HepG2 (cell line): ENCODE measurements around the gene NT5C2. TPM values are rescaled to one million over a fixed set of nuclear protein-coding genes. Genes with fewer than 3 reads are reported as not detected.

Experiments
- BATF2 ChIP-seq: sonication (generic); formaldehyde crosslinking; IDR thresholded peaks from 2 replicates; pipeline ENCODE4 v1.8.0; 2022; ENCODE audit warnings: mild to moderate bottlenecking, missing genetic modification reagents, moderate library complexity
- FOXC1 ChIP-seq: sonication (generic); formaldehyde crosslinking; IDR thresholded peaks from 2 replicates; pipeline ENCODE4 v1.8.0; 2022; ENCODE audit warnings: mild to moderate bottlenecking, missing genetic modification reagents, borderline replicate concordance
- IRF2 ChIP-seq: IDR thresholded peaks from 2 replicates; pipeline ENCODE4 v1.6.1; 2018; ENCODE audit warnings: missing genetic modification reagents, missing compliant biosample characterization
- KDM6A ChIP-seq: IDR thresholded peaks from 2 replicates; pipeline ENCODE4 v1.6.1; 2016; ENCODE audit warnings: low read depth
- LCORL ChIP-seq, 2 experiments: fragments of 450-650 bp in 1 of 2; sonication (generic) in 1 of 2; formaldehyde crosslinking in 1 of 2; IDR thresholded peaks; 2 replicates each; pipeline versions ENCODE4 v1.5.0 to v1.6.1; 2017 to 2020; ENCODE audit warnings: antibody characterized with exemption in 1 of 2, missing genetic modification reagents in 1 of 2
- MEIS2 ChIP-seq: sonication (generic); formaldehyde crosslinking; IDR thresholded peaks from 2 replicates; pipeline ENCODE4 v1.9.0; 2021; ENCODE audit warnings: mild to moderate bottlenecking, missing genetic modification reagents
- POGK ChIP-seq: sonication (generic); formaldehyde crosslinking; conservative IDR thresholded peaks from 2 replicates; pipeline ENCODE4 v1.8.0; 2022; ENCODE audit warnings: mild to moderate bottlenecking, moderate library complexity, missing genetic modification reagents
- SMC3 ChIP-seq: IDR thresholded peaks from 2 replicates; pipeline ENCODE4 v1.6.1; 2011; ENCODE audit warnings: low read length, improper control_type of control experiment
- ZBTB33 ChIP-seq: sonication (generic); formaldehyde crosslinking; IDR thresholded peaks from 2 replicates; pipeline ENCODE4 v1.4.0; 2020; ENCODE audit warnings: missing genetic modification reagents
- ZHX1 ChIP-seq: sonication (generic); formaldehyde crosslinking; IDR thresholded peaks from 2 replicates; pipeline ENCODE4 v1.8.1; 2022; ENCODE audit warnings: low read depth, mild to moderate bottlenecking, missing genetic modification reagents
- ZNF382 ChIP-seq: sonication (generic); formaldehyde crosslinking; IDR thresholded peaks from 2 replicates; pipeline ENCODE4 v1.5.0; 2020; ENCODE audit warnings: missing genetic modification reagents, mild to moderate bottlenecking, borderline replicate concordance
- ZNF678 ChIP-seq: sonication (generic); formaldehyde crosslinking; IDR thresholded peaks from 2 replicates; pipeline ENCODE4 v1.4.0; 2020; ENCODE audit warnings: mild to moderate bottlenecking, missing genetic modification reagents
- ZSCAN21 ChIP-seq: sonication (generic); formaldehyde crosslinking; IDR thresholded peaks from 2 replicates; pipeline ENCODE4 v1.8.0; 2022; ENCODE audit warnings: mild to moderate bottlenecking, missing genetic modification reagents, moderate library complexity, borderline replicate concordance
- polyA plus RNA-seq, 8 experiments: library from polyadenylated mRNA; depleted of rRNA in 3 of 8; stranded (reverse) in 7 of 8; unstranded in 1 of 8; fragments of >200 nt; fragmentation: Illumina TruSeq in 4 of 8; extraction: Trizol in 4 of 8; gene quantifications; 2 replicates each; pipeline versions ENCODE4 v1.2.1 to v1.2.3, GENCODE V29; 2011 to 2016; ENCODE audit warnings: low read depth in 4 of 8, missing spikeins in 1 of 8, mixed read lengths in 1 of 8; ENCODE audit not compliant: insufficient read depth in 1 of 8
- total RNA-seq, 5 experiments: library from RNA; depleted of rRNA; stranded (reverse); fragments of >200 nt; fragmentation: Illumina TruSeq; extraction: Trizol; gene quantifications; 2 replicates each; pipeline ENCODE4 v1.2.3, GENCODE V29; 2016; ENCODE audit warnings: low read depth in 1 of 5
- TF ChIP-seq, protein P1 (sequence below): sonication (generic); formaldehyde crosslinking; IDR thresholded peaks from 2 replicates; pipeline ENCODE4 v1.4.0; 2020; ENCODE audit warnings: missing genetic modification reagents
- TF ChIP-seq, protein P2 (sequence below), 2 experiments: sonication (generic) in 1 of 2; formaldehyde crosslinking in 1 of 2; IDR thresholded peaks; 2 replicates each; pipeline versions ENCODE4 v1.4.0 to v1.6.1; 2018 to 2020; ENCODE audit warnings: missing genetic modification reagents in 2 of 2, borderline replicate concordance in 1 of 2, low read depth in 1 of 2, mild to moderate bottlenecking in 1 of 2, missing biosample characterization in 1 of 2

The NT5C2 gene
- total and polyA plus RNA-seq, 2 of the 13 experiments (the other 11 are each of a cell fraction or from before 2014, with no cell fraction given), result 40.6 to 55.2 TPM

DNA sequence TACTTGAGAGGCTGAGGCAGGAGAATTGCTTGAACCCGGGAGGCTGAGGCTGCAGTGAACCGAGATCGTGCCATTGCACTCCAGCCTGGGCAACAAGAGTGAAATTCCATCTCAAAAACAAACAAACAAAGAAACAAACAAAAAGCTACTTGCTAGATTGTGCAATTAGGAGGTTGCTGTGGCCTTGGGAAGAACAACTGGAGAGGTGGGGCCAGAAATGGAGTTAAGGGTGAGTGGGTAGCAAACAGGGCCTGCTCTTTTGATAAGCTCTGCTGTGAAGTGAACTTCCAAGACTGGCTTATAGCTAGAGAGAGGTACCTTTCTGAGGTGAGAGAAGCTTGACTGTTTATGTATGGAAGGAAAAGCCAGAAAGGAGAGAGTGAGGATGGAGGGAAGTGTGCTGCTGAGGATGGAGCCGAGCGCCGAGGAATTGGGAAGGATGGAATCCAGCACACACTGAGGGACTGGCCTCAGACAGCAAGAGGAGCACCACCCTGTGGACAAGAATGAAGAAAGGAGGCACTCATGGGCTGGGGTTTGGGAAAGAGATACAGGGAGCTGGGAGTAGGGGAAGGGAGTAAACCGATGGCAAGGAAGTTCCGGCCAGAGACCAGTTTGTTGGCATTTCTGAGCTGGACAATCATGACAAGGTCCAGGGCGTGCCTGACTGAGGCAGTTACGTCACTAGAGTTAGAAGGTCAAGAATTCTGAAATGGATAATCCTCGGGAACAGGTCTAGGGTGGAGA is 45.6 kb upstream of the NT5C2 start (continued):
- TF ChIP-seq LCORL (IDR thresholded peaks at IDR 0.05), result no peak
- peak; percentile 59; the same call in 1 of the 2 replicates for TF ChIP-seq LCORL (CRISPR knock-in tag; IDR thresholded peaks at IDR 0.05)
- TF ChIP-seq, protein P1, sequence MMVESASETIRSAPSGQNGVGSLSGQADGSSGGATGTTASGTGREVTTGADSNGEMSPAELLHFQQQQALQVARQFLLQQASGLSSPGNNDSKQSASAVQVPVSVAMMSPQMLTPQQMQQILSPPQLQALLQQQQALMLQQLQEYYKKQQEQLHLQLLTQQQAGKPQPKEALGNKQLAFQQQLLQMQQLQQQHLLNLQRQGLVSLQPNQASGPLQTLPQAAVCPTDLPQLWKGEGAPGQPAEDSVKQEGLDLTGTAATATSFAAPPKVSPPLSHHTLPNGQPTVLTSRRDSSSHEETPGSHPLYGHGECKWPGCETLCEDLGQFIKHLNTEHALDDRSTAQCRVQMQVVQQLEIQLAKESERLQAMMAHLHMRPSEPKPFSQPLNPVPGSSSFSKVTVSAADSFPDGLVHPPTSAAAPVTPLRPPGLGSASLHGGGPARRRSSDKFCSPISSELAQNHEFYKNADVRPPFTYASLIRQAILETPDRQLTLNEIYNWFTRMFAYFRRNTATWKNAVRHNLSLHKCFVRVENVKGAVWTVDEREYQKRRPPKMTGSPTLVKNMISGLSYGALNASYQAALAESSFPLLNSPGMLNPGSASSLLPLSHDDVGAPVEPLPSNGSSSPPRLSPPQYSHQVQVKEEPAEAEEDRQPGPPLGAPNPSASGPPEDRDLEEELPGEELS, result peak; percentile 25; the same call in 1 of the 2 replicates
- no peak for TF ChIP-seq ZNF382 (CRISPR knock-in tag)
- TF ChIP-seq FOXC1, result 0 out of 2 replicates have a peak, but pooled peaks have one; percentile 42
- TF ChIP-seq ZHX1 (CRISPR knock-in tag), result no peak
- TF ChIP-seq SMC3, result peak; percentile 75
- no peak for TF ChIP-seq ZNF678
- TF ChIP-seq ZBTB33 (CRISPR knock-in tag), result no peak
- TF ChIP-seq ZSCAN21 (CRISPR knock-in tag), result no peak
- no peak for TF ChIP-seq BATF2
- TF ChIP-seq MEIS2, result peak; percentile 43; the same call in 1 of the 2 replicates
- no peak for TF ChIP-seq KDM6A (CRISPR knock-in tag)
- 0 out of 2 replicates have a peak, but pooled peaks have one; percentile 18 for TF ChIP-seq IRF2 (CRISPR knock-in tag)
- TF ChIP-seq, protein P2, sequence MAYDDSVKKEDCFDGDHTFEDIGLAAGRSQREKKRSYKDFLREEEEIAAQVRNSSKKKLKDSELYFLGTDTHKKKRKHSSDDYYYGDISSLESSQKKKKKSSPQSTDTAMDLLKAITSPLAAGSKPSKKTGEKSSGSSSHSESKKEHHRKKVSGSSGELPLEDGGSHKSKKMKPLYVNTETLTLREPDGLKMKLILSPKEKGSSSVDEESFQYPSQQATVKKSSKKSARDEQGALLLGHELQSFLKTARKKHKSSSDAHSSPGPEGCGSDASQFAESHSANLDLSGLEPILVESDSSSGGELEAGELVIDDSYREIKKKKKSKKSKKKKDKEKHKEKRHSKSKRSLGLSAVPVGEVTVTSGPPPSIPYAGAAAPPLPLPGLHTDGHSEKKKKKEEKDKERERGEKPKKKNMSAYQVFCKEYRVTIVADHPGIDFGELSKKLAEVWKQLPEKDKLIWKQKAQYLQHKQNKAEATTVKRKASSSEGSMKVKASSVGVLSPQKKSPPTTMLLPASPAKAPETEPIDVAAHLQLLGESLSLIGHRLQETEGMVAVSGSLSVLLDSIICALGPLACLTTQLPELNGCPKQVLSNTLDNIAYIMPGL (CRISPR knock-in tag; IDR thresholded peaks at IDR 0.05; ENCODE audit: borderline replicate concordance in 1 of 2, low read depth in 1 of 2), result peak in 1 of 2 experiments; percentile 58; a peak in 2 of 4 replicates
- TF ChIP-seq POGK (CRISPR knock-in tag), result 0 out of 2 replicates have a peak, but pooled peaks have one; percentile 46
